ENCODE data around the gene USB1.

- no peak for TF ChIP-seq POLR2A (IDR thresholded peaks at IDR 0.05)
- no peak for TF ChIP-seq CTCF (IDR thresholded peaks at IDR 0.05)
Measured at GRCh38 chr16:58057121-58057520, 55.9 kb downstream of the USB1 start.
